ENCODE measurements around the gene KRTAP4-9.

- TF ChIP-seq, protein P1, sequence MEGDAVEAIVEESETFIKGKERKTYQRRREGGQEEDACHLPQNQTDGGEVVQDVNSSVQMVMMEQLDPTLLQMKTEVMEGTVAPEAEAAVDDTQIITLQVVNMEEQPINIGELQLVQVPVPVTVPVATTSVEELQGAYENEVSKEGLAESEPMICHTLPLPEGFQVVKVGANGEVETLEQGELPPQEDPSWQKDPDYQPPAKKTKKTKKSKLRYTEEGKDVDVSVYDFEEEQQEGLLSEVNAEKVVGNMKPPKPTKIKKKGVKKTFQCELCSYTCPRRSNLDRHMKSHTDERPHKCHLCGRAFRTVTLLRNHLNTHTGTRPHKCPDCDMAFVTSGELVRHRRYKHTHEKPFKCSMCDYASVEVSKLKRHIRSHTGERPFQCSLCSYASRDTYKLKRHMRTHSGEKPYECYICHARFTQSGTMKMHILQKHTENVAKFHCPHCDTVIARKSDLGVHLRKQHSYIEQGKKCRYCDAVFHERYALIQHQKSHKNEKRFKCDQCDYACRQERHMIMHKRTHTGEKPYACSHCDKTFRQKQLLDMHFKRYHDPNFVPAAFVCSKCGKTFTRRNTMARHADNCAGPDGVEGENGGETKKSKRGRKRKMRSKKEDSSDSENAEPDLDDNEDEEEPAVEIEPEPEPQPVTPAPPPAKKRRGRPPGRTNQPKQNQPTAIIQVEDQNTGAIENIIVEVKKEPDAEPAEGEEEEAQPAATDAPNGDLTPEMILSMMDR (conservative IDR thresholded peaks at IDR 0.05): no peak
- no peak for TF ChIP-seq ZFX (IDR thresholded peaks at IDR 0.05)
Measured at GRCh38 chr17:41111151-41111885, 6.1 kb downstream of the KRTAP4-9 start.
